Measurements from ENCODE around the gene SMOC2. TPM values are rescaled to one million over a fixed set of nuclear protein-coding genes. Genes with fewer than 3 reads are reported as not detected.

The SMOC2 gene
- total RNA-seq, 1 donor from 2014 or later: not detected

- Histone ChIP-seq H3K27me3 (ENCODE audit: control insufficient read depth, insufficient read depth, low read length) (no peaks in the 10 kb centered on the region), H3K4me3 (ENCODE audit: low read depth, low read length) (no peak overlapping the region), H3K36me3 (ENCODE audit: control insufficient read depth, insufficient read depth, low read length) (no peaks in the 10 kb centered on the region)
- no peak for TF ChIP-seq CTCF (IDR thresholded peaks at IDR 0.05; ENCODE audit: insufficient read depth, low read length, poor library complexity, severe bottlenecking)
- DNase-seq (ENCODE audit: low read depth): no peak
Measured at GRCh38 chr6:168397012-168397411, 44.0 kb upstream of the SMOC2 start.

- DNase-seq (ENCODE audit: low read depth): no peak
Measured at GRCh38 chr6:168400037-168400436, 40.9 kb upstream of the SMOC2 start.

DNA sequence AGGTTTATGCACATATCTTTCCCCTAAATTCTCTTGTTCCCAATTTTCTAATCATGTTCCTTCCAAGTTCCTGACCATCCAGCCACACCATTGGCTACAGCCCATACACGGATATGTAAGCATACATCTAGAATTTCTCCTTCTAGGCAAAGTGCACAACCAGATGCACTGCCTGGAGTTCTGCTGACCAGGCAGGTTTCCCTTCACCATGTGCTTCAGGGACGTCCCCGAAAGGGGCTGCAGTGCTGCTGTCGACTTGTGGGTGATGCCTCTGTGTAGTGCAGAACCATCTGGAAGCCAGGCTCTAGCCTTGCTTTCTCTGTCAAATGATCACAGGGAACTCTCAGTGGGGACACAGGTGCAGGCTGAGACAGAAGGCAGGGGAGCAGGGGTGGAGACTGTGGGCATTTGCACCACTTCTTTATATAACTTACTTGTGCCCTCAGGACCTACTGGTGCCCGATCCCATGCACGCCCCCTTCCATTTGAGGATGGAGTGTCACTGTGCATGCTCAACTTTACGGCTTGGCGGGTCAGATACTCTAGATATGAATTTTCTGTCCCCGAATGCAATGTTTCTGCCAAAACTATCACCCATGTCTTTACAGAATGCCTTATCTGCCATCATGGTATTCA is 37.5 kb upstream of the SMOC2 start:
- no peak for DNase-seq (ENCODE audit: low read depth)
- no peaks in the 10 kb centered on the region for H3K27me3 ChIP-seq (ENCODE audit: control insufficient read depth, insufficient read depth, low read length)

More at GRCh38 chr6:168400037-168400436, 40.9 kb upstream of the SMOC2 start:
- H3K36me3 ChIP-seq (ENCODE audit: control insufficient read depth, insufficient read depth, low read length): no peaks in the 10 kb centered on the region
- H3K27me3 ChIP-seq (ENCODE audit: control insufficient read depth, insufficient read depth, low read length): no peaks in the 10 kb centered on the region
- no peak overlapping the region for H3K4me3 ChIP-seq (ENCODE audit: low read depth, low read length)
- no peak for TF ChIP-seq CTCF (IDR thresholded peaks at IDR 0.05; ENCODE audit: insufficient read depth, low read length, poor library complexity, severe bottlenecking)

DNA sequence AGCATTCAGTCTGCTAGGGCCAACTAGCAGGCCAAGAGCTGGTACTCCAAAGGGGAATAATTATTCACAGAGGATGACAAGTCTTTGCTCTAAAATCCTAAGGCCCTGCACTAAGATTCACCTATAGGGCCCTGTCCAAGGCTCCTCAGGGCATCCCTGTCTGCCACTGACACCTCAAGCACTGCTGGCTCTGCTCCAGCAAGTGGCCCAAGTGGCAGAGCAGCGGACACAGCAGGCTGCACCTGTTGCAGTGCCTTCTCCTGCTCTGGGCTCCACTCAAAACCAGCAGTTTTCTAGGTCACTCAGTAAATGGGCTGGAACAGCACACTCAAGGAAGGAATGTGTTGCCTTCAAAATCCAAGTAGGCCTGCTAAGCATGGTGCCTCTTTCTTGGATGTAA is 36.4 kb upstream of the SMOC2 start:
- Histone ChIP-seq H3K27me3 (ENCODE audit: control insufficient read depth, insufficient read depth, low read length) (no peaks in the 10 kb centered on the region), H3K4me3 (ENCODE audit: low read depth, low read length) (no peak overlapping the region), H3K36me3 (ENCODE audit: control insufficient read depth, insufficient read depth, low read length) (no peaks in the 10 kb centered on the region)
- no peak for DNase-seq (ENCODE audit: low read depth)
- no peak for TF ChIP-seq CTCF (IDR thresholded peaks at IDR 0.05; ENCODE audit: insufficient read depth, low read length, poor library complexity, severe bottlenecking)

More for the DNA sequence above, 37.5 kb upstream of the SMOC2 start:
- Histone ChIP-seq H3K36me3 (ENCODE audit: control insufficient read depth, insufficient read depth, low read length) (no peaks in the 10 kb centered on the region), H3K4me3 (ENCODE audit: low read depth, low read length) (no peak overlapping the region)
- TF ChIP-seq CTCF (IDR thresholded peaks at IDR 0.05; ENCODE audit: insufficient read depth, low read length, poor library complexity, severe bottlenecking): no peak

DNA sequence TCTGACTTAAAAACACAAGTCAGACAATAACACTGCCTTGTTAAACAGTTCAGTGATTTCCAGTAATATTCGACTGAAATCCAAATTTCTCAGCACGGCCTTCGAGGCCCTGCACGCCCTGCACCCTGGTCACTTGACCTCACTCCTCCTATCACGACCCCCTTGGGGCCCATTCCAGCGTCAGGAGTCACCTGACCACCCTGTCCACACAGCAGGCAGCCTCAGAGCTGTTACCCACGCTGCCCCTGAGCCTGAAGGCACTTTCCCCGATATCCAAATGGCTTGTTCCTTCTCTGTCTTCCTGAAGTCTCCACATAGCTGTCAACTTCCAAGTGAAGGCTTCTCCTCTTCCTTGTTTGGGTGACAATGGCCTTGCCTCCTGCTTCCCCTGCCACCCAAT is 33.1 kb upstream of the SMOC2 start:
- no peaks in the 10 kb centered on the region for H3K27me3 ChIP-seq (ENCODE audit: control insufficient read depth, insufficient read depth, low read length)
- DNase-seq (ENCODE audit: low read depth): no peak
- no peak overlapping the region for H3K4me3 ChIP-seq (ENCODE audit: low read depth, low read length)
- no peaks in the 10 kb centered on the region for H3K36me3 ChIP-seq (ENCODE audit: control insufficient read depth, insufficient read depth, low read length)
- TF ChIP-seq CTCF (IDR thresholded peaks at IDR 0.05; ENCODE audit: insufficient read depth, low read length, poor library complexity, severe bottlenecking): no peak

Measured in kidney epithelial cell (primary cell).